NK-92 treated with Interleukin-12 subunit alpha and Interleukin-12 subunit beta, amount 100 ng/mL, for 24 hours (cell line): ENCODE data around the gene NFS1.
"Not testable (repeated sequence)": the region's sequence is repeated elsewhere in the genome, so short reads cannot be mapped to it uniquely, and the experiment has no call there.

Experiments used
- DNase-seq: peaks from one replicate; lab custom pipeline; 2025; lab: John Stamatoyannopoulos, UW

The NFS1 gene

DNA sequence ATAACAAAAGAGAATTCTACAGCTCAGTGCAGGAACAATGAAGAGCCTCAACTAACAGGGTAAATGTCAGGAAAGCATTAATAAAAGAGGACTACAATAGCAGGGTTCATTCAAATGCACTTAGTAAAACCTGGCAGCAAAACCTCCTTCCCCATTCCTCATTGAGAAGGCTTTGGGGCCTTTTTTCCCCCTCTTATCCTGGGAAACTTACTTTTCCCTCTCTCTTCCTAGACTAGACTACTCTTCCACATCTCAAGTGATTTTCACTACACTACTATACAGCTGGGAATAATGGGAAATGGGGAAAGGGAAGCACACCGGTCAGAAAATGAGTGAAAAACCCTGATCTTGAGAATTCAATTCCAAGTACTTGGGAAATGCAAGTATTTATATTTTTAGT, 10.1 kb upstream of the NFS1 start:
- no peak for DNase-seq

DNA sequence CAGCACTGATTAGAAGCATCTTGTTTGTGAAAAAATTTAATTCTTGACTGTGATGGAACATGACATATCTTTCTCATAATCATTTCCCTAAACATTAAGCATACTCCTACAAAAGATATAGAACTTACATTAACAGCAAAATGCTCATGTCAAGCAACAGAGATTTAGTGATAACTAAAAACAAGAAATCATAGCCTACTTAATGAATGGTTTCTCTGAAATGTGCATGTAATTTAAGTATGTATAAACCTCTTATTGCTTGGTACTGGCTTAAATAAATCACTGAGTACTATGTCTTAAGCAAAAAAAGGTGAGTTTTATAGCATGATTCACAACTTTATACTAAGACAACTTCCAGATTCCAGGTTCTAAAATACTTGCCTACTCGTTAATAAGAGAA, 9.3 kb upstream of the NFS1 start:
- no peak for DNase-seq

DNA sequence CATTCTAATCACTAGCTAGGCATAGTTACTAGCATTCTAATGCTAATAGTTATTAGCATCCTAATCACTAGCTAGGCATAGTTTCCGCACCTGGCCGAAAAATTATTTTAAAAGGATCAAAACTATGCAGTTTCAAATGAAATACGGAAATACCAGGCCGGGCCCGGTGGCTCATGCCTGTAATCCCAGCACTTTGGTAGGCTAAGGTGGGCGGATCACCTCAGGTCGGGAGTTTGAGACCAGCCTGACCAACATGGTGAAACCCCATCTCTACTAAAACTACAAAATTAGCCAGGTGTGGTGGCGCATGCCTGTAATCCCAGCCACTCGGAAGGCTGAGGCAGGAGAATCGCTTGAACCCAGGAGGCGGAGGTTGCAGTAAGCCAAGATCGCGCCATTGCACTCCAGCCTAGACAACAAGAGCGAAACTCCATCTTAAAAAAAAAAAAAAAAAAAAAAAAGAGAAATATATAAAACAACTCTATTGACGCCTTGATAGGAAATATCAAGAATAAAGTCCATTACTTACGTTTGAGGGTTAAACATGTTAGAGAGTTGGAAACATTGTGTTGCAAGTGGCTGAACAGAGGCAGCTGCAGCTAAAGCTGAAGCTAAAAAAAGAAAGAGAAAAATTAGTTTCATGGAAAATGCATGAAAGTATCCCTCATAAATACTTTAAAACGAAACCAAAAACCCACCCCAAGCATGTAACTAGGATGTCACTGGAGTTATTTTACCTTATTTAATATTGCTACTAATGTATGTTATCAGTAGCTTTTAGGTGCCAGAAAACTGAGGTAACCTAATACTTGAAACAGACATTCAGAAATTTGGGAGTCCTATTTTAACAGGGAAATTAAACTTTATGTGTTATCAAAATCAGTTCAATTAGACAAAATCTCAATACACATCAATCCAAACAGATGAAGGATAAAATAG, 7.7 kb upstream of the NFS1 start:
- not testable (repeated sequence) for DNase-seq

DNA sequence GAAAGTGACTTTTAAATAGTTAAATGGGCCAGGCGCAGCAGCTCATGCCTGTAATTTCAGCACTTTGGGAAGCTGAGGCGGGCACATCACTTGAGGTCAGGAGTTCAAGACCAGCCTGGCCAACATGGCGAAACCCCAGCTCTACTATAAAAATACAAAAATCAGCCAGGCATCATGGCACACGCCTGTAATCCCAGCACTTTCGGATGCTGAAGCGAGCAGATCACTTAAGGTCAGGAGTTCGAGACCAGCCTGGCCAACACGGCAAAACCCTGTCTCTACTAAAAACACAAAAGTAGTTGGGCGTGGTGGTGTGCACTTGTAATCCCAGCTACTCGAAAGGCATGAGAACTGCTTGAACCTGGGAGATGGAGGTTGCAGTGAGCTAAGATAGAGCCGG, 6.7 kb upstream of the NFS1 start:
- not testable (repeated sequence) for DNase-seq

DNA sequence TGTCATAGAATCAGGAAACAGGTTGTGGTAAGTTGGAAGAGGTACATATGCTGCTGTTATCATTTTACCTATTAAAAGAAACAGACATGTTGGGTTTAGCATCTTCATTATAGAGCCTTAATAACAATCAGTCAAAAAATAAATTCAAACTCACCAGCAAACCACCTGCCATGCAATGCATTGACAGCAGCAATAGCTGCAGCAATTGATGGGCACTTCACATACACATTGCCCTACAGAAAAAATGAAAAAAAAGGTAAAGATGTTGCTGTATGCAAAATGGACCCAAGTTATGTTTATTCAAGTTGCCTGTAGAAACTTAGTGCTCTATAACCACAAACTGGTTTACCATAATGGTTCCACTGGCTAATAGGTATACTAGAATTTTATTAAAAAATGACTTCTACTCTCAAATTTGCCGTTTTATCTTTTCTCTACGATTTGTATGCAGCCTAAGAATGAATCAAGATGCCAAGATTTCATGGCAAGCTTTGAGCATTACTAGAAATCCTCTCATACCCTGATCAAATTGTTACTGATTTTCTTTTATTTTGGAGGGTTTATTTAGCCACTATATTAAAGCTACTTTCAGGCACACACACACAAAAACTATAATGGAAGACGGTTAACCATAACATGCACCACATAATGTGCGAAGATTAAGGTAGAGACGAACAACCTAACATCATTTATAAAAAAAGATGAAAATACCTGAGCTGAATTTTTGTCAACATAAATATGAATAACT, 5.5 kb upstream of the NFS1 start:
- no peak for DNase-seq

DNA sequence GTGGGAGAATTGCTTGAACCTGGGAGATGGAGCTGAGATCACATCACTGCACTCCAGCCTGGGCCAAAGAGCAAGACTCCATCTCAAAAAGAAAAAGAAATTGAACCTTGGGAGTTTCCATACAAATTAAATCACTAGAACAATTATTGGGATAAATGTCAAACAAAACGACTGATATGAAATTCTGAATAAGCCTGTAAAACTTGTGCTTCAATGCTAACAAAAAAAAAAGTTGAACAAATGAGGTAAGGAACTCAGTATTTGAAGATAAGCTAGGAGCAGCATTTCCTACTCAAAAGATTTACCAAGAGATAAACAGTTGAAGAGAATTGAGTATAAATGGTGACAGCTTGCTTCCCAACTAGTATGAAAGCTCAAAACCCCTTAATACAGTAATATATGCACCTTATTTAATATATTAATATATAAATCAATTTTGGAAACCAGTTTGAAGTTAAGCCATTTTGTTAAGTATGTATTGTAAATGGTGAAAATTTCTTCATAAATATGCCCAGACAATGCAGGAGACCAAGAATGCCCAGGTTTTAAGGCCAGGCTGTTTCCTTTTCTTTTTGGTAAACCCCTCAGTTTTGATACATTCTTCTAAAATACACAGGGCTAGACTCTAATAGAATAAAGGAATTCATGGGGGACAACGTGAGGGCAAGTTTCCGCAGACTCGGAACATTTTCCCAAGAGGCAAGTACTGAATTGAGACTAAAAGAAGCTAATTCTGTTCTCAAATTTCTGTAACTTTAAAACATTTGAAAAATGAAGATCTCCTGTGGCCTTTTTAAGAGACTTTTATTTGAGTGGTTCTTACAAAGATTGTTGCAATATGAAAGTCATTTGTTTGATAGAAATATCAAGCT, 3.9 kb upstream of the NFS1 start:
- no peak for DNase-seq

DNA sequence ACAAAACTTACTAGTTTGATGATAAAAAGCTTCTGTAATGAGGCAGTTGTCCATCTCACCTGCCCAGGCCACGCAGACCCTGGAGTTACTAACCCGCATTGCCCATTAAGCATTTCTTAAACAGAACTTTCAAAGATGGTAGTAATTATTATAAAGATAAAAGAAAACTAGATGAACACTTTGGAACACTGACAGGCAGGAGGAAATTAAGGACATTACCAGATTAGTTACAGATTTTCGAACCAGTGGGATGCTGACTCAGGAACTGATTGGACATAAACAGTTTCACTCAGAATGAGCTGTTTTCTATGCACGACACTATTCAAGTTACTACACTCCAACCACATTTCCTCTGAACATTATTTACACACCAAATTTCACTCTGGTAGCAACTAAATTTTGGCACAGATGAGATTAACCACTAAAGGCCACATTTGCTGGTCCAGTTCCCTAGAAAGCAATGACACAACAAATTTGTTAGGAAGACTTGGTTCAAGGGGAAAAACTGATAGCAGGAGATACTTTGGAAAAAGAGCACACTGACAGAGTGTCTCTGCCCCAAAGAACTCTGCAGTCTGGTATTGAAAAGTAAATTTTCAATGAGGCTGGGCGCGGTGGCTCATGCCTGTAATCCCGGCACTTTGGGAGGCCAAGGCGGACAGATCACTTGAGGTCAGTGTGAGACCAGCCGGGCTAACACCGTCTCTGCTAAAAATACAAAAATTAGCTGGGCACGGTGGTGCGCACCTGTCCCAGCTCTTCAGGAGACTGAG, 3.1 kb upstream of the NFS1 start:
- no peak for DNase-seq

DNA sequence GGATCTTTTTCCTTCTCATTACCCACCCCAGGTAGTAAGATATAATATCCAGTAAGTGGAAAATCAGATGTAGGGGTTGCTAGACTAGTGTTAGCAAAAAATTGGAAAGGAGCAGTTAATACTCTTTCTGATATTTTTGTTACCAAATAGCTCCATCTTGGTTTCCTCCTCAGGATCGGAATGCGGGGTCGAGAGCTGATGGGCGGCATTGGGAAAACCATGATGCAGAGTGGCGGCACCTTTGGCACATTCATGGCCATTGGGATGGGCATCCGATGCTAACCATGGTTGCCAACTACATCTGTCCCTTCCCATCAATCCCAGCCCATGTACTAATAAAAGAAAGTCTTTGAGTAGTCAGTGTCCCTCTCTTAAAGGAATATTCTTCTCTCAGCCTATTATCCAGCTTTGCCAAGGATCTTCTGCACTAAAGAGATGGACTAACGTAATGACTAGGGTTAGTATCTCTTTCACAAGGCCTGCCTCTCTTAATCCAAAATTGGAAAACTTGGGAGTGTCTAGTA, 1.5 kb upstream of the NFS1 start:
- DNase-seq, result no peak

DNA sequence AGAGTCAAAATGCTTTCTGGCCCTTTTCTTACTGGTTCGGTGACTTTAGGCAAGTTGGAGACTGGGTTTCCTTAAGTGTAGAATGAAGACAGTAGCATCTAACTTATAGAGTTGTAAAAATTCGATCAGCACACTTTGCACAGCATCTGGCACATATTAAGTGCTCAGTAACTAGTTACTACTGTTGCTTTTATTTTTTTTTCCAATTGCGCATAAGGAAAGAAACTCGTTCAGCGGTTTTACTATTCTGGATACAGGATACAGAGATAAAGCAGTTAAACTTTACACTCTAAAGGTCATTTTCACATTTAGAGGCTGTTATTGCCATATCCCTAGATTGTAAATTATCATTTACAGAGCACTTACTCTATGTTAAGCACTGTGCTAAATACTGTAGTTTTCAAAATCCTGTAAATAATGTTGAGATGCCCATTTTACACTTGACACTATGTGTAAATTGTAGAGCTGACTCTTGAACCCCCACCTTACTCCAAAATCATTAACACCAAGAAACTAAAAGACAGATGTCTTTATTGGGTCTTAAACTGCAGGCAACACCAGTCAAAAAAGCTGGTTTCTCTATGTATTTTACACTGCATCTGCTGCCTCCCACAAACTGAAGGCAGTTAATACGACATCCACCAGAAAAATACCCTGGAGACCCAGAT, 939 bp upstream of the NFS1 start:
- DNase-seq, result no peak

DNA sequence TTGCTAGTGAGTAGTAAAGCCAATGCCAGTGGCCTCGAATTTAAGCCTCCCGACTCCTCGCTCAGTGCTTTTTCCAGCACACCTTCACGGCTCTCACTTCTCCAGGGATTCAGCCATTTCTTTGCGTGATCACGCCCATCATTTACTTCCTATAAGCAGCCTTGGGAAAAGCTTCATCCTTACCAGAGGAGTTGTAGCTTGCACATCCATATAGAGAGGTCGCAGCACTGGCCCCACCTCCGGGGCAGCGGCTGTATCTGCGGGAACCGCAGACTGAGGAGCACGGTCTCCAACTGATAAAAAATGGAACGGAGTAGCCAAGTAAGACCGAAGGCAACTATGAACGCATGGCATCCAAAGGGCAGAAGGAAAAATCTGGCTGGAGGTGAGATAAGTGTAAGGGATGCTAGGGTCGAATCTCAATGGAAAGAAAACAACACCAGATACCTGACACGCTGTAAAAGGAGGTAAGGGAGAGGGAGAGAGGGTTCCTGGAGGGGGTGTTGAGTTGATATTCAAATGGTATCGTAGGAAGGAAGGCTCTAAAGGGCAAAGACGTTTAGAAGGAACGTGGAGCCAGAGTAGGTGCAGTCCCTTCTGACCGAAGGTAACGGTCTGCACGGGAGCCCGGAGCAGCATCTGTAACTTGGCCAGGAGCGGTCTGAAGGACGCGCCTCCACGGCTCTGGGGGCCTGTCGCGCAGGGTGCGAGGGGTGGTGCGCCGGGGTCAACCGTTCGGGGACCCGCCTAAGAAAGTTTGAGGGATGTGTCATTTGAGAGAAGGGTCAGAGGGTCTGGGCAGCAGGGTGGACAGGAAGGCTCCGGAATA, 640 bp downstream of the NFS1 start:
- DNase-seq, result no peak

DNA sequence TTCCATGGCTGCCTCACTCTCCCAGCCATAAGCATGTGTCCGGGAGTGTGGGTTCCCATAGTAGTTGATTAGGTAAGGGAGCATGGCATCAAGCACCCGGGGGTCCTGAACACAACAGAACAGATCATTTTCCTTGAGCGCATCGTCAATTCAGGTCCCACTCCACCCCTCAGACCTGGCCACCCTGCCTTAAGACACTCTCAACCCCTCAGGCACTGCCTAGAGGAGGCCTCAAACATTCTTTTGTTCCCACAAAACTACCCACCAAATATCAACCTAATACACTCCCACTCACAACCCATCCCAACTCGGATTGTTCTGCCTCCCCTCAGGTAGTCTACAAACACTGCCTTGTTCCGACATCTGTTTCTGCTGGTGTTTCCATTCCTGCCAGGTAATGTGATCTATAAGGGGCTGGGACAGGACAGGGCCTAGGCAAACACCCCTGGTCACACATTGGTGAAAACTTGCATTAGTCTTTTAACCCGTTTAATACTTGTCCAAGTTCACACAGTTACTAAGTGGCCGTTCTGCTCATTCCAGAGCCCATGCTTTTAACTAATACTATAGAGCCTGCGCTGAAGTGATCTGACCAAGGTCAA, 1.4 kb downstream of the NFS1 start:
- DNase-seq, result no peak

DNA sequence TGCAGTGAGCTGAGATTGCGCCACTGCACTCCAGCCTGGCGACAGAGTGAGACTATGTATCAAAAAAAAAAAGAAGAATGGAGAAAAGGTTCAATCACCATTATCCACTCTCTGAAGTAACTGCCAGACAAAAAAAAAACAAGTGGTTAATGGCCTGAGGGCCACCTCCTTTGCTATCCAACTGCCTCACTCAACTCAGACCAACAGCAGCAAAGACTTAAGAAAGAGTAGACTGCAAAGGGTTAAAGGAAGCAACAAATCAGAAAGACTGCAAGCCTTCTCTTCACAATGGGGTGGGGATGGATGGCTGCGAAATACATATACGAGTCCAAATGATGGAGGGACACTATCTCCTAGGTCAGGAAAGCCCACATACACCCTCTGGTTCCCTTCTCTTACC, 3.2 kb downstream of the NFS1 start:
- no peak for DNase-seq

DNA sequence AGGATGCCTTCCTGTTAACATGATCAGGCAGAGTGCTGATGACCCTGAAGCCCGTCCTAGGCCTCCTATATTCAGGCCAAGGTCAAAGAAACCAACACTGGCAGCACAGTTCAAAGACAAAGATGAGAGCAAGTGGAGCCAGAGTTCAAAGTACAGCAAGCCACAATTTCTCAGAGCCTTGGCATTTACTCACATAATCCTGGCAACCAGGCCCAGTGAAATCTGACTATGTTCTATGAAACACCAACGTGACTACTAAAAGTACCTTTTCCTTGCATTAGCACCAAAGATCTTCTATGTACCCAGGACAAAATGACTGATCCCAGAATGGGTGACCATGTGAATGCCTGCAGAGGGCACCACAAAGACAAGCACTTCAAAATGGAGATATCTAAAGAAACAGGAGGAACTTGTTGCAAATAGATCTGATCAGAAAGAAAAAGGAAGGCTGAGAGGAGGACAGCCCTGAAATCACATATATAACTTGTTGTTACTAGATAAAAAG, 3.9 kb downstream of the NFS1 start:
- DNase-seq, result no peak

DNA sequence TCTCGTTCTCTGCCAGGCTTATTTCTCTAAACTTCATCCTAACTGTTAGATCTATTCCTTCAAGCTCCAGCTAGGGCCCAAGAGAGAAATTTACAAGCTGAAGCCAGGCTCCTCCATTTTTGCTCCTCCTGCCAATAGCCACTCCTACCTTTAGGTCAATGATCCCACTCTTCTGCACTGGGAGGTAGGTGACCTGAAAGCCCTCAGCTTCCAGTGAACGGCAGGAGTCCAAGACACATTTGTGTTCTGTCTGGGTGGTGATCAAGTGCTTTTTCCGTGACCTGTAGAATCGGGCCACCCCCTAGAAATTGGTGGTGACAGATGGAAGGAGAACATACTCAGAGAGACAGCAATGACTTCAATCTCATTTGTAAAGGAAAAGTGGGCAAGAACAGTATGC, 8.9 kb downstream of the NFS1 start:
- DNase-seq, result no peak

DNA sequence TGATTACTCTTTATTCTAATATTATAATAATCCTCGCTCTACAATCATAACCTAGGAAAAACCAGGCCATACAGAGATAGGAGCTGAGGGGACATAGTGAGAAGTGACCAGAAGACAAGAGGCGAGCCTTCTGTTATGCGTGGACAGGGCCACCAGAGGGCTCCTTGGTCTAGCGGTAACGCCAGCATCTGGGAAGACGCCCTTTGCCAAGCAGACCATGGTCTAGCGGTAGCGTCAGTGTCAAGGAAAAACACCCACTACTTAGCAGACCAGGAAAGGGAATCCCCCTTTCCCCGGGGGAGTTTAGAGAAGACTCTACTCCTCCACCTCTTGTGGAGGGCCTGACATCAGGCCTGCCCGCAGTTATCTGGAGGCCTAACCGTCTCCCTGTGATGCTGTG, 12.3 kb downstream of the NFS1 start:
- not testable (repeated sequence) for DNase-seq

DNA sequence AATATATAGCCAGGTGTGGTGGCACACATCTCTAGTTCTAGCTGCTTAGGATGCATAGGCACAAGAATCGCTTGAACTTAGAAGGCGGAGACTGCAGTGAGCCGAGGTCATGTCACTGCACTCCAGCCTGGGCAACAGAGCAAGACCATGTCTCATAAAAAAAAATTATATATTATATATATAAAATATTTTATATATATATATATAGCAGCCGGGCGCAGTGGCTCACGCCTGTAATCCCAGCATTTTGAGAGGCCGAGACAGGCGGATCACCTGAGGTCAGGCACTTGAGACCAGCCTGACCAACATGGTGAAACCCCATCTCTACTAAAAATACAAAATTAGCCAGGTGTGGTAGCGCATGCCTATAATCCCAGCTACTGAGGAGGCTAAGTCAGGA, 13.8 kb downstream of the NFS1 start:
- DNase-seq, result not testable (repeated sequence)

DNA sequence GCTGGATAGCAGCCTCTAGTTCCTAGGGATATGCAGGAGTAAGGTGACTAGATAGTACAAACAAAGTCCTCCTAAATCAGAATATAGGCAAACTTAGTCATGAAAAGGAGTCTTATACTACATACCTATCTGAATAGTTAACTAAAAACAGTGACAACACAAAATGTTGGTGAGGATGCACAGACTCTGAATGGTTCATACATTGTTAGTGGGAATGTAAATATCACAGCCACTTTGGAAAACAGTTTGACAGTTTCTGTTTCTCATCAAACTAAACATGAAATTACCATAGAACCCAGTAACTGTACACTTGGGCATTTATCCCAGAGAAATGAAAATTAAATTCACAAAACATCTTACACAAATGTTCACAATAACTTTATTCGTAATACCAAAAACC, 17.2 kb downstream of the NFS1 start:
- DNase-seq, result no peak

DNA sequence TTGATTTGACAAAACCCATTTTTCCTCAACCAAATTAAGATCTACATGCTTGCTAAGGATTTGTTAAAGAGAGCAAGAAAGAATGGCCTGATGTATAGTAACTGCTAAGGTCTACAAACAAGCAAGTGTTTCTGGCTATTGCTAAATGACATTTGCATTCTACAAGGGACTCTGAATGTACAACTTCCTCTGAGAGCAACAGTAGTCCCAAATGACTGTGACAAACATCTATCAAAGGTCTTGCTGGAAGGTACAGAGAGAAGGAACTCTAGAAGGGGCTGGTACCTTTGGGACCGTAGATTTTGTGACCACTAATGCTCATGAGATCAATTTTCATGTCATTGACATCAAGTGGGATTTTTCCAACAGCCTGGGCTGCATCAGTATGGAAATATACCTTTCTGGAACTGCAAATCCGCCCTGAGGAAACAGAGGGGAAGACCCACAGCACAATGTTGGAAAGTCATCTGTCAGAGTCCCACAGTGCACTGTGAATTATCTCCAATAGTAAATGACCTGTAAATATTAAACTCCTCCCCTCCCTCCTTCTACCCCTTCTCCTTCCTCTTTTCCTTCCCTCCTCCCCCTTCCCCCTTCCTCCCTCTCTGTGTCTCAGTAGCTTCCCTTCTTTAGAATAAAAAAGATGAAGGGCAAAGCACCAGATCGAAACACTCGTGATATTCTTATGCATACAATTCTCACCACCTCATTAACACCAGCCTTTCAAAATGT, 18.5 kb downstream of the NFS1 start:
- DNase-seq, result no peak

DNA sequence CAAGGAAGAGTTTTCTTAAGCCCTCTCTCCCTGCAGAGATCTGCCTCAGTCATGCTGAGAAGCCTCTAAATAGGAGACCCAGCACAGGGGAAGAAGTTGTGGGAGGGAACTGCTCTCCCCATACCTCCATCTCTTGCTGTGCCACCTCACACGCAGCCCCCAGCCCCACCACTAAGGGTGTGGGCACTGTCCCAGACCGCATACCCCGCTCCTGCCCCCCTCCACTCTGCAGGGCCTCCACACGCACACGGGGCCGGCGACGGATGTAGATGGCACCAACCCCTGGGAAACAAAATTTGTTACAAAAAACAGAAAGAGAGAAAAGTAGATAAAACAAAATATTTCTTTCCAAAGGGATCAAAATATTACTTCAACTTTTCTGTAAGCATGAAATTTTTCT, 24.2 kb downstream of the NFS1 start:
- no peak for DNase-seq
